Measurements from ENCODE around the gene ZNF554.

ZNF554 gene

GRCh38 chr19:2846180-2846894 lies 26.7 kb downstream of the ZNF554 start:
- Histone ChIP-seq H3K4me3 (no peak overlapping the region), H3K36me3 (replicated peaks) (peaks cover 6% of the 10 kb centered on the region), H3K27me3 (ENCODE audit: low read depth) (no peaks in the 10 kb centered on the region), H3K4me1 (no peaks in the 10 kb centered on the region; the same call in 1 of the 2 replicates), H3K9me3 (peaks cover 26% of the 10 kb centered on the region)
- in situ Hi-C loops (cut with MboI; ENCODE audit: low sequenced_read_pairs), result no loop called here
- no peak for DNase-seq (ENCODE audit: low spot score in 2 of 2)

GRCh38 chr19:2847507-2847906 lies 27.8 kb downstream of the ZNF554 start:
- Histone ChIP-seq H3K4me1 (no peaks in the 10 kb centered on the region), H3K36me3 (replicated peaks) (peaks cover 18% of the 10 kb centered on the region), H3K4me3 (no peak overlapping the region), H3K27me3 (ENCODE audit: low read depth) (no peaks in the 10 kb centered on the region), H3K9me3 (peaks cover 38% of the 10 kb centered on the region)
- no peak for DNase-seq (ENCODE audit: low spot score in 2 of 2)
- in situ Hi-C loops (cut with MboI; ENCODE audit: low sequenced_read_pairs), result no loop called here

- Histone ChIP-seq H3K4me1 (no peaks in the 10 kb centered on the region), H3K9me3 (peaks cover 49% of the 10 kb centered on the region), H3K36me3 (replicated peaks) (peaks cover 29% of the 10 kb centered on the region), H3K27me3 (ENCODE audit: low read depth) (no peaks in the 10 kb centered on the region), H3K4me3 (no peak overlapping the region)
- in situ Hi-C loops (cut with MboI; ENCODE audit: low sequenced_read_pairs), result no loop called here
- no peak for DNase-seq (ENCODE audit: low spot score in 2 of 2)
These were observed 28.9 kb downstream of the ZNF554 start for GRCh38 chr19:2848616-2849015.

GRCh38 chr19:2850256-2850925 lies 30.7 kb downstream of the ZNF554 start:
- H3K4me1 ChIP-seq, result no peaks in the 10 kb centered on the region
- no peaks in the 10 kb centered on the region for H3K27me3 ChIP-seq (ENCODE audit: low read depth)
- no peak for DNase-seq (ENCODE audit: low spot score in 2 of 2)
- H3K4me3 ChIP-seq, result no peak overlapping the region
- in situ Hi-C loops (cut with MboI; ENCODE audit: low sequenced_read_pairs), result no loop called here
- peaks cover 36% of the 10 kb centered on the region for H3K36me3 ChIP-seq (replicated peaks)
- H3K9me3 ChIP-seq, result peaks cover 52% of the 10 kb centered on the region

GRCh38 chr19:2852598-2852997 lies 32.9 kb downstream of the ZNF554 start:
- no peak overlapping the region for H3K4me3 ChIP-seq
- peaks cover 63% of the 10 kb centered on the region for H3K9me3 ChIP-seq
- in situ Hi-C loops (cut with MboI; ENCODE audit: low sequenced_read_pairs), result no loop called here
- H3K4me1 ChIP-seq, result no peaks in the 10 kb centered on the region
- DNase-seq (ENCODE audit: low spot score in 2 of 2), result no peak
- H3K27me3 ChIP-seq (ENCODE audit: low read depth), result no peaks in the 10 kb centered on the region
- H3K36me3 ChIP-seq (replicated peaks), result peaks cover 36% of the 10 kb centered on the region

GRCh38 chr19:2853015-2853606 lies 33.4 kb downstream of the ZNF554 start:
- Histone ChIP-seq H3K36me3 (replicated peaks) (peaks cover 36% of the 10 kb centered on the region), H3K4me3 (no peak overlapping the region), H3K9me3 (peaks cover 63% of the 10 kb centered on the region), H3K4me1 (no peaks in the 10 kb centered on the region), H3K27me3 (ENCODE audit: low read depth) (no peaks in the 10 kb centered on the region)
- in situ Hi-C loops (cut with MboI; ENCODE audit: low sequenced_read_pairs), result no loop called here
- DNase-seq (ENCODE audit: low spot score in 2 of 2), result no peak

GRCh38 chr19:2854849-2855248 lies 35.2 kb downstream of the ZNF554 start:
- H3K27me3 ChIP-seq (ENCODE audit: low read depth), result no peaks in the 10 kb centered on the region
- no peak for DNase-seq (ENCODE audit: low spot score in 2 of 2)
- H3K4me3 ChIP-seq, result no peak overlapping the region
- H3K4me1 ChIP-seq, result no peaks in the 10 kb centered on the region
- in situ Hi-C loops (cut with MboI; ENCODE audit: low sequenced_read_pairs), result no loop called here
- H3K9me3 ChIP-seq, result peaks cover 54% of the 10 kb centered on the region
- peaks cover 36% of the 10 kb centered on the region for H3K36me3 ChIP-seq (replicated peaks)

- Histone ChIP-seq H3K4me1 (no peaks in the 10 kb centered on the region), H3K4me3 (no peak overlapping the region), H3K9me3 (peaks cover 41% of the 10 kb centered on the region), H3K36me3 (replicated peaks) (peaks cover 28% of the 10 kb centered on the region), H3K27me3 (ENCODE audit: low read depth) (no peaks in the 10 kb centered on the region)
- in situ Hi-C loops (cut with MboI; ENCODE audit: low sequenced_read_pairs), result no loop called here
- no peak for DNase-seq (ENCODE audit: low spot score in 2 of 2)
These were observed 36.9 kb downstream of the ZNF554 start for GRCh38 chr19:2856457-2857050.

GRCh38 chr19:2858864-2859263 lies 39.2 kb downstream of the ZNF554 start:
- H3K36me3 ChIP-seq (replicated peaks), result peaks cover 5% of the 10 kb centered on the region
- H3K9me3 ChIP-seq, result peaks cover 18% of the 10 kb centered on the region
- DNase-seq (ENCODE audit: low spot score in 2 of 2), result no peak
- no peaks in the 10 kb centered on the region for H3K4me1 ChIP-seq
- no peak overlapping the region for H3K4me3 ChIP-seq
- in situ Hi-C loops (cut with MboI; ENCODE audit: low sequenced_read_pairs), result no loop called here
- no peaks in the 10 kb centered on the region for H3K27me3 ChIP-seq (ENCODE audit: low read depth)

GRCh38 chr19:2863816-2864215 lies 44.1 kb downstream of the ZNF554 start:
- no peak overlapping the region for H3K4me3 ChIP-seq

GRCh38 chr19:2865334-2866100 lies 45.8 kb downstream of the ZNF554 start:
- in situ Hi-C loops (cut with MboI; ENCODE audit: low sequenced_read_pairs), result no loop called here
- no peaks in the 10 kb centered on the region for H3K27me3 ChIP-seq (ENCODE audit: low read depth)
- H3K36me3 ChIP-seq (replicated peaks), result no peaks in the 10 kb centered on the region
- H3K4me1 ChIP-seq, result no peaks in the 10 kb centered on the region
- H3K4me3 ChIP-seq, result no peak overlapping the region
- DNase-seq (ENCODE audit: low spot score in 2 of 2), result no peak
- no peaks in the 10 kb centered on the region for H3K9me3 ChIP-seq

More at GRCh38 chr19:2863816-2864215, 44.1 kb downstream of the ZNF554 start:
- DNase-seq (ENCODE audit: low spot score in 2 of 2), result no peak
- in situ Hi-C loops (cut with MboI; ENCODE audit: low sequenced_read_pairs), result no loop called here
- H3K36me3 ChIP-seq (replicated peaks), result no peaks in the 10 kb centered on the region
- no peaks in the 10 kb centered on the region for H3K27me3 ChIP-seq (ENCODE audit: low read depth)
- H3K9me3 ChIP-seq, result no peaks in the 10 kb centered on the region
- H3K4me1 ChIP-seq, result no peaks in the 10 kb centered on the region

GRCh38 chr19:2866495-2867024 lies 46.9 kb downstream of the ZNF554 start:
- in situ Hi-C loops (cut with MboI; ENCODE audit: low sequenced_read_pairs), result no loop called here
- no peak overlapping the region for H3K4me3 ChIP-seq
- DNase-seq (ENCODE audit: low spot score in 2 of 2), result no peak
- no peaks in the 10 kb centered on the region for H3K36me3 ChIP-seq (replicated peaks)
- H3K4me1 ChIP-seq, result no peaks in the 10 kb centered on the region
- no peaks in the 10 kb centered on the region for H3K27me3 ChIP-seq (ENCODE audit: low read depth)
- peaks cover 6% of the 10 kb centered on the region for H3K9me3 ChIP-seq

Data from HAP-1 (cell line).